Measurements from ENCODE around the gene UPB1.
"Not testable (repeated sequence)": the region's sequence is repeated elsewhere in the genome, so short reads cannot be mapped to it uniquely, and the experiment has no call there.

UPB1 gene

GRCh38 chr22:24550028-24550901 lies 55.1 kb downstream of the UPB1 start:
- no peak overlapping the region for H3K27ac Mint-ChIP-seq
- no peaks in the 10 kb centered on the region for H3K9me3 Mint-ChIP-seq
- peaks cover 29% of the 10 kb centered on the region for H3K4me1 Mint-ChIP-seq
- no peak overlapping the region for H3K4me3 Mint-ChIP-seq
- ATAC-seq, result no peak
- H3K27me3 Mint-ChIP-seq, result no peaks in the 10 kb centered on the region
- H3K36me3 Mint-ChIP-seq (ENCODE audit: low read depth), result peaks cover 30% of the 10 kb centered on the region
- no peak for DNase-seq

- Mint-ChIP-seq H3K27ac (peak overlapping the region; percentile 66), H3K27me3 (no peaks in the 10 kb centered on the region), H3K9me3 (no peaks in the 10 kb centered on the region), H3K36me3 (ENCODE audit: low read depth) (peaks cover 31% of the 10 kb centered on the region), H3K4me3 (no peak overlapping the region), H3K4me1 (peaks cover 34% of the 10 kb centered on the region)
- DNase-seq (no peak), ATAC-seq (no peak)
These were observed 55.8 kb downstream of the UPB1 start for GRCh38 chr22:24550902-24551435.

GRCh38 chr22:24552503-24553286 lies 57.6 kb downstream of the UPB1 start:
- H3K9me3 Mint-ChIP-seq, ATAC-seq, H3K27me3 Mint-ChIP-seq, DNase-seq: not testable (repeated sequence)
- H3K36me3 Mint-ChIP-seq (ENCODE audit: low read depth), result peaks cover 31% of the 10 kb centered on the region
- peaks cover 44% of the 10 kb centered on the region for H3K4me1 Mint-ChIP-seq
- peak overlapping the region; percentile 95 for H3K4me3 Mint-ChIP-seq
- H3K27ac Mint-ChIP-seq, result peak overlapping the region; percentile 87

GRCh38 chr22:24553597-24554312 lies 58.6 kb downstream of the UPB1 start:
- Mint-ChIP-seq H3K27me3 (no peaks in the 10 kb centered on the region), H3K27ac (peak overlapping the region; percentile 87), H3K36me3 (ENCODE audit: low read depth) (peaks cover 32% of the 10 kb centered on the region), H3K9me3 (no peaks in the 10 kb centered on the region), H3K4me1 (peaks cover 54% of the 10 kb centered on the region), H3K4me3 (peak overlapping the region; percentile 95)
- DNase-seq (no peak), ATAC-seq (no peak)

GRCh38 chr22:24554313-24555164 lies 59.4 kb downstream of the UPB1 start, which contains the start of gene GUCD1:
GUCD1 (minus strand) TSS chr22:24555138; CDS start chr22:24554991, 147 bp downstream.
- Mint-ChIP-seq H3K4me3 (peak within 1 kb of the TSS; percentile 99), H3K27me3 (no peaks in the 10 kb centered on the region), H3K4me1 (peaks cover 61% of the 10 kb centered on the region), H3K36me3 (ENCODE audit: low read depth) (peaks cover 38% of the 10 kb centered on the region), H3K9me3 (no peaks in the 10 kb centered on the region), H3K27ac (peak within 1 kb of the TSS; percentile 99)
- no peak for ATAC-seq
- peak; percentile 39 for DNase-seq

GRCh38 chr22:24555165-24556039 lies 60.3 kb downstream of the UPB1 start, which contains the start of gene SNRPD3:
SNRPD3 (plus strand) TSS chr22:24555999; CDS start chr22:24557675, 1,676 bp downstream.
- peak within 1 kb of the TSS; percentile 99 for H3K27ac Mint-ChIP-seq
- no peaks in the 10 kb centered on the region for H3K27me3 Mint-ChIP-seq
- no peaks in the 10 kb centered on the region for H3K9me3 Mint-ChIP-seq
- peaks cover 41% of the 10 kb centered on the region for H3K36me3 Mint-ChIP-seq (ENCODE audit: low read depth)
- peak within 1 kb of the TSS; percentile 99 for H3K4me3 Mint-ChIP-seq
- DNase-seq, result peak; percentile 99
- peak; percentile 88 for ATAC-seq
- H3K4me1 Mint-ChIP-seq, result peaks cover 64% of the 10 kb centered on the region

- H3K27ac Mint-ChIP-seq, result no peak overlapping the region
These were observed 64.3 kb downstream of the UPB1 start for GRCh38 chr22:24559471-24559870.

GRCh38 chr22:24563246-24563645 lies 68.1 kb downstream of the UPB1 start:
- Mint-ChIP-seq H3K4me3 (no peak overlapping the region), H3K9me3 (no peaks in the 10 kb centered on the region), H3K27me3 (no peaks in the 10 kb centered on the region), H3K27ac (no peak overlapping the region), H3K36me3 (ENCODE audit: low read depth) (peaks cover 51% of the 10 kb centered on the region), H3K4me1 (peaks cover 43% of the 10 kb centered on the region)
- ATAC-seq, result no peak
- no peak for DNase-seq

More at GRCh38 chr22:24559471-24559870, 64.3 kb downstream of the UPB1 start:
- H3K9me3 Mint-ChIP-seq, result no peaks in the 10 kb centered on the region
- H3K36me3 Mint-ChIP-seq (ENCODE audit: low read depth), result peaks cover 58% of the 10 kb centered on the region
- peaks cover 62% of the 10 kb centered on the region for H3K4me1 Mint-ChIP-seq
- DNase-seq (no peak), ATAC-seq (no peak)
- no peaks in the 10 kb centered on the region for H3K27me3 Mint-ChIP-seq
- H3K4me3 Mint-ChIP-seq, result no peak overlapping the region

GRCh38 chr22:24564376-24565058 lies 69.4 kb downstream of the UPB1 start:
- peaks cover 47% of the 10 kb centered on the region for H3K36me3 Mint-ChIP-seq (ENCODE audit: low read depth)
- H3K27ac Mint-ChIP-seq, result no peak overlapping the region
- H3K4me3 Mint-ChIP-seq, result no peak overlapping the region
- H3K4me1 Mint-ChIP-seq, result peaks cover 31% of the 10 kb centered on the region
- DNase-seq (no peak), ATAC-seq (no peak)
- H3K9me3 Mint-ChIP-seq, result no peaks in the 10 kb centered on the region
- no peaks in the 10 kb centered on the region for H3K27me3 Mint-ChIP-seq

- DNase-seq (no peak), ATAC-seq (no peak)
- Mint-ChIP-seq H3K4me1 (peaks cover 27% of the 10 kb centered on the region), H3K9me3 (no peaks in the 10 kb centered on the region), H3K4me3 (no peak overlapping the region), H3K27ac (peak overlapping the region; percentile 20), H3K27me3 (no peaks in the 10 kb centered on the region), H3K36me3 (ENCODE audit: low read depth) (peaks cover 49% of the 10 kb centered on the region)
These were observed 69.9 kb downstream of the UPB1 start for GRCh38 chr22:24565077-24565476.

GRCh38 chr22:24566899-24567511 lies 71.9 kb downstream of the UPB1 start:
- H3K36me3 Mint-ChIP-seq (ENCODE audit: low read depth), result peaks cover 50% of the 10 kb centered on the region
- H3K9me3 Mint-ChIP-seq, result no peaks in the 10 kb centered on the region
- no peak for ATAC-seq
- H3K27ac Mint-ChIP-seq, result no peak overlapping the region
- H3K4me1 Mint-ChIP-seq, result peaks cover 18% of the 10 kb centered on the region
- H3K27me3 Mint-ChIP-seq, result no peaks in the 10 kb centered on the region
- no peak overlapping the region for H3K4me3 Mint-ChIP-seq
- DNase-seq, result no peak

- Mint-ChIP-seq H3K9me3 (no peaks in the 10 kb centered on the region), H3K4me3 (no peak overlapping the region), H3K27me3 (no peaks in the 10 kb centered on the region), H3K4me1 (peaks cover 15% of the 10 kb centered on the region), H3K36me3 (ENCODE audit: low read depth) (peaks cover 51% of the 10 kb centered on the region), H3K27ac (no peak overlapping the region)
- no peak for ATAC-seq
- DNase-seq, result no peak
These were observed 72.5 kb downstream of the UPB1 start for GRCh38 chr22:24567668-24568067.

All from activated naive CD8-positive, alpha-beta T cell treated with anti-CD3 and anti-CD28 coated beads, Interleukin-2, amount 50 U/mL, for 24 hours (primary cell).